Activated CD8-positive, alpha-beta memory T cell treated with anti-CD3 and anti-CD28 coated beads for 24 hours (primary cell): ENCODE measurements around the gene SORCS1.

Experiments used
- DNase-seq: peaks from one replicate; pipeline ENCODE4 v3.0.0-alpha.2; 2020

Gene SORCS1

DNA sequence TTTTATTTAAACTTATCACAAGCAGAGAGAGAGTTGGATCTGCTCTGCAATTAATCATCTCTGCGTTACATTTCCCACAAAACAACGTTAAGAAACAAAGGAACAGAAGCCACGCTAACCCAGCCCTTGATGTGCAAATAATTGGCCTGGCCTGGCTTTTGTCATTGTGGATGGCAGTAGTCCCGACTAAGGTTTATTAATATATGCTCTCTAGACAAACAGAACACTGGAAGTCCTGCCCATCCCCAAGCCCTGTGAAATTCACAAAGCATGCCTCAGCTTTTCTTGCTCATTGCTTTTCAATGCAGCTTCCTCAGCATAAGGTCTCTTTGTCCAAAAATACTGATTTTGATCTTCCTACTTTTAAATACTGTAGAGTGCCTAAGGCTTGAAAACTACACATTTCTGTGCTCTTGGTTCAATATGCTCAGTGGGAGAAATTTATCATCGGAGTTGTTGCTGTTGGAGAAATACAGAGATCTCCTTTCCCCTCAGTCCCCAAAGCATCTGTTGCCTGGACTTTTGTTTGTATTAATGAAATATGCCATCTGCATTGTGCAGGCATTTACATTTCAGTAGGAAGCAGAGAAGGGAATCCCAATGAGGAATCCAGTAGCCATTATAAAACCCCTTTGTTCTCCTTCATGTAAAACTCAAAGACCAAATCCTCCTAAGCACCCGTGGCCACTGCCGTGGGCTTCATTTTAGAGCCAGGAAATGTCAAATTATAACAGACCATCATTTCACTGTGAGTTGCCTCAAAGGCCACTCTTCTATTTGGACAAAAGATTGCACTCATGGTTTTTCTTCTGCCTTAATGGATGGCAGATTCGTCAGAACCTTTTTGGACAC is 61.1 kb downstream of the SORCS1 start:
- DNase-seq, result no peak

DNA sequence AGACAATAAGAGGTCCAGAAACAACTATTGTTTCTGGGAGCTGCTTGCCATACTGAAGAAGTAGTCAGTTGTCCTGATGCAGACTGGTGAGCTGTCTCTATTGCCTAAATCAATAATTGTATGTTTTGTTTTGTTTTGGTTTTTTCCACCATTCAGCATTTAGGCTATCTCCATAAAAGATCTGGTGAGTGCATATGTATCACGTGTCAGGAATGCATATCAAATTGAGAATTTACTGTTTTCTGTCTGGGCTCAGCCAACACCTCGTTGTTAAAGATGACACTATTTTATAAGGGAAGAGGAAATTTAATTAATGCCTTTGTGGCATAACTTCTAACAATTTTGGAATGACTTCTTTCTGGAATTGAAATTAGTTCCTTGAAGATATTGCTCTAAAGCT is 66.2 kb downstream of the SORCS1 start:
- DNase-seq, result no peak

DNA sequence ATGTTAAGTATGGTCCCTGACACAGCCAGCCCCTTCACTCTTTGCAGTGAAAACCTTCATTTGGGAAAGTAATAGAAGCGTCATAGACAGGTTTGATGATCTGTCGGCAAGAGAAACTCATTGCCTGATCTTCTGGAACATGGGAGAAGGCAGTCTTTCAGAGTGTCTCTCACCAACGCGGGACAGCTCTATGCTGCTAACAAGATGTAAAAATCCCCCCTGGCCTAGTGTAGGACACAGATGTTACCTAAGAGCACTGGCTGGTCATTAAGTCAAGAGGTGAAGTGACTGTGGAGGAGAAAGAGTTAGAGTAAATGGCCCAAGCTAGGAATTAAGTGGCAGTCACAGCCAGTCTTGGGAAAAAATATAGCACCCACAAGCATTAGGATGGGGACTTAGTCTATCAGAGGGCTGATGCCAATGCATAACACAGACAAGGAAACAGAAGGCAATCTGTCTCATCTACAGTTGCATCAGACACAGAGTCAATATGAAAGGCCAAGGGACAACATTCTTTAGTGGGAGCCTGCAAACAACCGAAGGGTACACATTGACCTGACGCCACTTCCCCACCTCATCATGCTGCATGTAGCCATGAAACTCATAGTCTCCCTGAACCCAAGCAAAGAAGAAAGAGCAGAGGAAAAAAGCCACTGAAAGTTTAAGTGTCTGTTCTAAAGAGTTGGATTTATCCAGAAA is 69.5 kb downstream of the SORCS1 start:
- no peak for DNase-seq

DNA sequence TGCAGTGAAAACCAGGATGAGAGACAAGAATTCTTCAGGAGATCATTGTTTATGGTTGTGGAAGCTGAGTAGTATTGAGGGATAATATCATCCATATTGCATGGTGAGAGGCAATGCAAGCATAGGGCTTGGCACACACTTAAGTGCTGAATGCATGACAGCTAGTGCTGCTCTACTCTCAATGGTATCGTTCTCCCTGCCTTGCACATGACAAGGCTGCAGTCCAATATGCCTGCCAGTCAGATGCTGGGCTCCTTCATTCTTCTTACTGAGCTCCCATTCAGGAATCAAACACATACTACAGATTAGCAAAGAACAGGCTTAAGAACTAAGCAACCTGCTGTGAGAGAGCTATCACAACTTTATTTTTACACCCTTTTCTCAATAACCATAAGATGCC is 72.2 kb downstream of the SORCS1 start:
- no peak for DNase-seq

DNA sequence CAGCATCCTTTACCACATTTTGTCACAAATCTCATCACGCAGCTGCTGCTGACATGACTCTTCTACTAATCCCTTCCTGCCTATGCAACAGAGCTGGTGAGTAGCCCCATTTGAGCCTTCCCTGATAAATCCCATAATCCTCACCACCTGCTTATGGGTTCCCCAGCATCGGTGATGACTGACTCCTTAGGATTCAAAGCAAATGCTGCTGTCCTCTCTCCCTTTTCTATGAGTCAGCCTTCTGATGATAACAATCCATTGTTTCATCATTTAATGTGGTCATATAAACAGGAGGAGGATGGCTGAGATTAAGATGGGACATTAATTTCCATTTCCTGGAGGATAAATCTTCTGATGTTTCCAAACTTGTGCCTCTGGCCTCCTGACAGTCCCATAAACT is 73.4 kb downstream of the SORCS1 start:
- DNase-seq, result no peak

DNA sequence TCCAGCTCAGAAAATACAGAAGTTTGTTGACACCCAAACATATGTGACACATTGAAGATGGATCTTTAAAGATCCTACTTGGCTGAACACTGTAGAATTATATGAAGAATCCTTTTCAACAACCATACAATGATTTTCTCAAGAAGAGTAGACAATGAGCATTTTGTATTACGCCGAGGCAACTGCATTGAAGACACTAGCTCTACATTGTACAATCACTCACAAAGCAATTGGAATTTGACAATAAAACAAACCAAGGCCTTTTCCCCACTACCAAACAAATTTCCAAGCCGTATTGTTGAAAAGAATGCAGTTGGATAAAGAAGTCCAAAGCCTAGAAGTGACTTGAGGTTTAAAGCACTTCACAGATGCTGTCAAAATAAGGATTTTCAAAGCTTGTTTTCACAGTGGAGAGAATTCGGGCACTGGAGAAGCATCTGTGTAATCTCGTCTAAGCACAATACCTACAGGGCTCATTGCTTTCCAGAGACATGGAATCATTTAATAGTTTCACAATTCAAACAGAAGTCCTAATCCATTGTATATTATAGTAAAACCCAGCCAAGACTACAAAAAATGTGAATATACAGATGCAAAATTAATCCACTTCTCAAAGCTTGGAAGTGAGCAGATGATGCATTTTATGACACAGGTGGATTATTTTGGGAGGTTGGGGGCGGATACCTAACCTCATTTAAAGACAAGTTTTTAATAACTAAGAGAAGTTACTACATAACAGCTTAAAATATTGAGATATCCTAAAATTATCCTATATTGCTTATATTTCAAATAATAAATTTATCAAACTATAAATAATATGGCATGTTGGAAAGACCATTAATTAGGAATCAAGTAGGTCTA is 78.6 kb downstream of the SORCS1 start:
- no peak for DNase-seq

DNA sequence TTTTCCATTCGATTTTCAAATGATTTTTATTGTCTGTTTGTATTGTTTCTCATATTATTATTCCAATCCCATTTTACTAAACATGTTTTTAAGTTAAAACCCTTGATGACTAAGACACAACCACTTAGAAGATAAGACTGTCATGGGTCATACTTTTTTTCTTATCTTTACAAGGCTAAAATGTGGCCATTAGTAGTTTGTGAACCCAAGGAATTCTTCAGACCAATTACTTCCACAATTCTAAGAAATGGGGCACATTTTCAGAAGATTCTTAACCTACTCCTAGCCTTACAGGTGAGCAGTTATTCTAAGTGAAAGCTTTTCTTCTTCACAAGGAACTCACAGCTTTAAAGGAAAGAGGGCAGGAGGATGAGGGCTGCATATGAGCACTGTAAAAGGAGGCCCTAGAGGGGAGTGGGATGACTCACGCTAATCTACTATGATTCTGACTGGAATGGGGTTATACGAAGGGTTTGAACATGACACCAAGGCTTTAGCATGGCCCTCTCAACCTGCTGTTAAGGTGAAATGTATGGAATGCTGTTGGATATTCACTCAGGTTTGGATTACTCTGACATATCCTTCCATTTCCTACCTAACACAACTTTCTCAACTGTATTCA is 81.0 kb downstream of the SORCS1 start:
- no peak for DNase-seq

DNA sequence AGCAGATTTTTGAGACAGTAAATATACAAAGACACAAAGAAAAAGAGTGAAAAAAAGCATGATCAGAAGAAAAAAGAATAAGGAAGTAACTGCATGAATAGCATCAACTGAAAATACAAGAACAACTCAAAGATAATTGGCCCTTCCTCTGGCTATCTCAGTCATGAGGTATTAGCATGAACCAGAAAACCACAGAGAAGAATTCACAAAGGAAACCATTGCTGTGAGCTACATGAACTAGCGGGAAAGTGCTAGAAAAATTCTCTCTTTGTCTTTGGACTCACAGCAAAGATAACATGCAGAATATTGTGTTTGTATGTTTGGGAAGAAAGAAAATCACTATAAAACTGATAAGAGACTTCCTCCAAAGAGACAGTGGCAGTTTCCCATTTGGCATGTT is 82.9 kb downstream of the SORCS1 start:
- DNase-seq, result no peak

DNA sequence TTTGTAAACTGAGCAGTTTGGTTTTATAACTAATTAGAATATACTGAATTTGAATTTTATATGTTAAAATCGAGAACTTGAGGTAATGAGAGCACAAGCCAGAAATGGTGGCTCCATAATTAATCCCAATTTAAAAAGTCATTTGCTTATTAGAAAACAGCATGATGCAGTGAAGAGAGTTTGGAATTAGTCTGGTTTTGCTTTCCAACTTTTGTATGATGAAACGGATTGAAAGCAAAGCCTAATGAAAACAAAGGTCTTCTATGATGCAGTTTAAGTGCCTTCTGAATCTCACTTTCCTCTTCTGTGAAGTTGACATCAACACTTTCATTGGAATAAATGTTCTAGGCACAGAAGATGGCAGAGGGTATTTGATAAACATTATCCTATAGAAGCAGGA is 89.4 kb downstream of the SORCS1 start:
- DNase-seq, result no peak

DNA sequence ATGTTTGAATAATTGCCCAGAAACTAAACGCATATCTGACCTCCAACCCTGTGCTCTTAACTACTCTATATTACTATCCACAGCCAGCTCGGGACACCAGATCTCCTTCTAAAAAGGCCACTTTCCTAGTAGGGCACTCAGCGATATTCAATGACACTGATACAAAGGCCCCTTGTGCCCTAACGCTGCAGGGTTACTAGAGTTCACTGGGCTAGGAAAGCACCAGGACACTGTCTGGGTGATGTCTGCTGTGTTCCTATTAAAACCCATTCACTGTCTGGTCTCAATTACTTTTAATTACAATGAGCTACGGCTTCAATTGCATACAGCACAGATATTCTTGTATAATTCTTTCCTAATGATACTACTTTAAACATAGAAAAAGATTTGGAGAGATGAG is 91.7 kb downstream of the SORCS1 start:
- no peak for DNase-seq

DNA sequence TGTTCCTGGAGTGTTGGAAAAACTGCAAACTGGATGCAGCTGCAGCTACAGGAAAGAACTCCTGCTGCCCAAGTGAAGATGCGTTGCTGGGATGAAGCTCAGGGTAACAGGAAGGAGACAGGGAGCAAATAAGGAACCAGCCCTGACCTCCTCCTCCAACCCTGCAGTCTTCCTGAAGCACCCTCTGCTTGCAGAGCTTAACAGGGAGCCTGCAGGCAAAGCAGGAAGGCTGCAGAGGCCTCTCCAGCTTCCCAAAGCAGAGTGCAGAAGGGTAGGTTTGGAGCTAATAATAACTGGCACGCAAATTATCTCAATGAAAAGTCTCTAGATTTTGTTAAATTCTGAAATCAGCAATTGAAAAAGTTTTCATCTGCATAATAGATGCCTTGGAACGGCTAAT is 92.5 kb downstream of the SORCS1 start:
- DNase-seq, result no peak

DNA sequence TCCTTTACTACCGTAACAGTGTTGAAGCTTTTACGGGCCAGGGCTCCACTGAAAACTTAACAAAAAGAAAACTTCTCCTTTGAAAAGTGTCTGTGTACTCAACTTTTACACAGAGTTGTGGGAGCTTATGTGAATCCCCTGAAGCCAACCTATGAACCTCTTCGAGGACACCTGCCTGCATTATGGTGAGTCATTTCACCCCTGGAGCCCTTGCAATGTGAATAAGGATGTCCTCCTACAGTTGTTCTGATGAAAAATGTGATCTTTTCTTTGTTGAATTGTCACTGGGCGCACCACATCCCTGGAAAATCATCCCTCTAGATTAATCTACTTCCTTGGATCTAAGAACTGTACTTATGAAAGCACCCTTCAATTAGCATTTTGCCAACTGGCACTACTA is 93.2 kb downstream of the SORCS1 start:
- DNase-seq, result no peak

DNA sequence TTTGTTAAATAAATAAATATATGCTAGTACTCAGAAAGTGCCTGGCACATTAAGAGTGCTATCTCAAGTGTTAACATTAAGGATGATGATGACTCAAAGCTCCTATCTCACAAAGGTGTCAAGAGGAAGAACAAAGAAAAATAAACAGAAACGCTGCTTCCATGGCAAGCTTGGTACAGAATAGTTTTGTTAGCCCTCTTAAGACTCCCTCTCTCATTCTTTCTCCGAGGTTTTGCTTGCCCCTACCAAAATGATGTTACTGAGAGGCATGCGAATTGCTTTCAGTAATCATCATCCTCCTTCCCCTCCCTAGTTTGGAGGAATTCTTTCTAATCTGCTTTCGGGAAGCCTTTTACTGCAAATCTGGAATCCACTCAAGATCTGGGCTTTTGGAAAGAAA is 96.7 kb downstream of the SORCS1 start:
- DNase-seq, result no peak

DNA sequence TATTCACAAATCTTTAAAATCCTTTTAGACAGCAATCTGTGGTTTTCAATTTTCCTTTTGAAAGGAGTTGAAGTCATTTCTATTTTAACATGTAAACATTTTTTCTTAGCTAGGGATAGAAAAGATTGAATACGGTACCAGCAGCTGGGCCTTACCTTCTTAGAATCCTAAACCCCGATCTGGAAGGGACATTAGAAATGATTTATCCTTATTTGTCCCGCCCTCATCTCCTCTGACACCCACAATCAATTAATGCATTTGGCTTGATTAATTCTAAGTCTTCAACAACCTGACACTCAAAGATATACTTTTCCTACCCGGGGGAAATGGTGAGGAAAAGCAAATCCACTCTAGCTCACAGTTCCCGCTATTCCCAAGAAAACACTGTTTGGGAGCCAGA is 100.4 kb downstream of the SORCS1 start:
- DNase-seq, result no peak

DNA sequence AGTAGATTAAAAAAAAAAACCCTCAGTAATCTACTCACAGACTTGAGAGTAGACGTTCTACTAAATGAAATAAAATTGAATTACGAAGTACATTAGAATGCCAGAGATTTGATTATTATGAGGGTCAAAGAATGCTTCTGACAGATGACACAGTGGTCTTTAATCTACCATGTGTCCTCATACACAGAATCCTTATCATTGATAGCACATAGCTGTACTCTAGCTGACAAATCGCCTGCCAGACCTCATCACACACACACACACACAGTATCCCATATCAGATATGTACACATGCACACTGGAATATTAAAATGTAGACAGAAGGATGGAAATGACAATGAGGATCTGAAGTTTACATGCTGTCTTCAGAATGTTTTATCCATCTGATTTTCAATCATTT is 104.6 kb downstream of the SORCS1 start:
- DNase-seq, result no peak

DNA sequence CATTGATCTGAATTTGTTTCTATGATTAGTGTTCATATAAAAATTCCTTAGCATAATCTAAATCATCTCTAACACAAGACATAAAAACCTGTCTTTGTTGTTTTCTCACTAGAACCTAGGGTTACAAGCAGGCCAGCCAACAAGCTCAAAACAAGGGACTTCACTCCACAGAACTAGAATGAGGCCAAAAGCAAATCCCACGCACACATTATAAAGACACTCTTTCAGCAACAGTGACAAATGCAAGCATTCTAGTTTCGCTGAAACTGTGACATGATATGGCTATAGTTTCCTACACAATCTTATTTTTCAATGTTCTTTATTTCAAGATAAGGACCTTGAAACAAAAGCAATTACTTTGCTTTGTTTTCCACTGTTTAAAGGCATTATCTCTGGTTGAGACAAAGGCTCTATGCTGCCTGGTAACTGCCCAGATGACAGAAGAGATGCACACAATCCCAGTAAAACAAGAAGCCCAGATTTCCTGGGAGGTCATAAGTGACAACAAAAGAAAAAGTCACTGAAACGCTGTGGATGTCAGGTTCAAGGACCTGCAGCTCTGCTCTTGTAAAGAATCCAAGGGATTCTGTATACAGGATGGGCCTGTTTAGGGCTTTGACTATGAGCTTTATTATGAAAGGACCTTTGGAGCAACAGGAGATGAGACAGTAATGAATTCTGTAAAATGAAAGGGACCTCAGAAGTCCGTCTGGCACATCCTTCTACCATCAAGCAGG is 105.3 kb downstream of the SORCS1 start:
- DNase-seq, result no peak

DNA sequence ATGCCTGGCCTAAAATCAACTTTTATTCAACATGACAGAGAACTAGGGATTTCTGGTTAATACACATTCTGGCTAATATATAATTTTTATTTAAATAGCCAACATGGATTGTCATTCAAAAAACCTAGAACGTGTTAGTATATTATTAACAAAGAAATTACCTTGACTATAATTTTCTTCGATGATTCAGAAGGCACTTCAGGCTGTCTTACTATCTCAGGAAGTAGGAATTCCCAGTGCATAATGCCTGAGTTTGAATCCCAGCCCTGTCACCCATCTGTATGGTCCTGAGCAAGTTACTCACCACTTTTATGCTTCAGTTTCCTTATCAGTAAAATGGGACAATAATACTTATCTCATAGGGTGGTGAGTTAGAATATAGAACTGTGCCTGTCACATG is 106.2 kb downstream of the SORCS1 start:
- no peak for DNase-seq

DNA sequence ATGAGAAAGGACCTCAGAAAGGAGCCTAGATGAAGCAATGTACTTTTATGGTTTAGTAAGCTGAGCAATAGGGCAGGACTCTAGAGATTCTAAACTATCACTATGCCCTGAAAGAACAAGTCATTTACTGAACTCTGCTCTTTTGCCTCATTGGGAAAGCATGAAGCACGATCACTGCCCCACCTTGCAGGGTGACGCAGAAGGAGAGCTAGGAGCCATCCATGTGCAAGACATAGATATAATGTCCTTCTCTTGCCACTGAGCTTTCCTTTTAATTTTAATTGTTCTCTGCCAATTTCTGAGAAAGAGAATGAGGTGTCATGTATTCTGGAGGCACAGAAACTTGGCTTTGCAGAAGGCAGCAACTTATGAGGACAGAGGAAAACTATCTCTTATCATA is 108.3 kb downstream of the SORCS1 start:
- no peak for DNase-seq

DNA sequence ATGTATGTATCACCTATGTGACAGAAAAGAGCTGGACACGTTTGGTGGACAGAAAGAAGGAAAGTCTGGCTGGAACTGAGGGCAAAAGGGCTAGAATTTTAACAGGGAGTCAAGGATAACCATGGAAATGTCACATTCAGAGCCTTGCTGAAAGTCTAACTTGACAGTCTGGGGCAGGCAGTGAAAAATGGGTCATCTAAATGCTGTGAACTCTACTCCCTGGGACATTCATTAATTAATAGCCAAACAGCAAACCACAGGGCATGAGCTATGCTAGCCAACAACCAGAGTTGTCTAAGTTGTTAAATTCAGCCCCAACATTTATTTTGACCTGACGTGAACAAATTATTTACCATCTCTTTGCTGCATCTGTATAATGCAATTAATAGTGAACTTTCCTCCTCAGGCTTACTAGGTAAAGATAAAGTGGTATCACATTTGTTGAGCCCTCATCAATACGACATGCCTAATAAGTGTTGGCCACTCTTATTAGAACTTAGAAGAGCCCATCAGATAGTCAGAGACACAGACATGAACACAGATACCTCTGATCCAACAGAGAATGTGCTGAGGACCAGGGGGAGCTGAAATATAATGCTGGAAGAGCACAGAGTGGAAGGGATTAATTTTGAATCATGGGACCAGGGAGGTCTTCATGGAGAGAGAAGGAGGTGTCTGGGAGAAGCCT is 109.9 kb downstream of the SORCS1 start:
- DNase-seq, result no peak

DNA sequence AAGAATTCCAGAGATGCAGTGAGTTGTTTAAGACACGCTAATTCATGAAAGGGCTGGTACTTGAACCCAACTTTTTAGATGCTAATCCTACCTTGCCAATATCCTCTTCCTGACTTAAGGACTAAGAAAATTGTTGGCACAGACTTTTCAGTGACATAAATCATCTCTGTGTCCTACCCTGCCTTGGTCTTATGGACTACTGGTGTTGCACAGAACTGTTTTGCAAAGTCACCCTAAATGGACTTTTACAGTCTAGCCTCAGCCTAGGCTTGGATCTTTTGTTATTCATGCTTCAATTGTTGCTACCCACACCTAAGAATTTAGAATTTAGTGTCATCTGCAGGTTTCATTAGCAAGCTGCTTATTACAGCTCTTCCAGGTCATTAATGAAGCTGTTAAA is 112.7 kb downstream of the SORCS1 start:
- DNase-seq, result no peak

DNA sequence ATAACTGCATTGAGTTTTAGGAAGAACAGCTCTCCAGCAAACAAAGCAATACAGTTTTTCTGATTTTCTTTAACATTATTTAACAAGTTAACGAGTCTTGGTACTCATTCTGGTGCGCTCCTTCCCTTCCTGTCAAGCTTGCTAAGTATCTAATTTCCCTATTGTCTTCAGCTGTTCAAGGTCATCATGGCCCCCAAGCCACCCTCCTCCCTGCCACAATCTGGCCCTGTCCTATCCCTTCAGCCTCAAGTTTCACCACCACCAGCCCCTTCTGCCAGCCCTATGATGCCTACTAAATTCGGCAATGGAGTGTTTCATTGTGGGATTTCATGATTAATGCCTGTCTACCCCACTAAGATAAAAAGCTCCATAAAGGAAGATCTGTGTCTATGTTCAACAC is 121.0 kb downstream of the SORCS1 start:
- DNase-seq, result no peak
